Right atrium auricular region (tissue), 2 donors: Measurements from ENCODE around the gene HOXB4. TPM values are rescaled to one million over a fixed set of nuclear protein-coding genes. Genes with fewer than 3 reads are reported as not detected.
A peak's percentile ranks its signal among the peaks of the same experiment; 100 is the strongest.

Source experiments
- DNase-seq: peaks from one replicate; pipeline ENCODE4 v3.0.0-alpha.2; 2019; ENCODE audit warnings: low spot score
- H3K27ac ChIP-seq, 2 donors: fragments of 200-600 bp; sonication (generic); 1 replicate in 1 of 2; 2 replicates in 1 of 2; pipeline ENCODE4 v1.5.1; 2016 to 2019
- H3K27me3 ChIP-seq, 2 donors: fragments of 200-600 bp; sonication (generic); one replicate each; pipeline versions ENCODE4 v1.5.1 to v1.6.0; 2017 to 2019
- H3K36me3 ChIP-seq: fragments of 200-600 bp; sonication (generic); one replicate; pipeline ENCODE4 v1.5.1; 2016
- H3K4me1 ChIP-seq, 2 donors: fragments of 200-600 bp; sonication (generic); one replicate each; pipeline versions ENCODE4 v1.5.1 to v1.6.0; 2017 to 2019
- H3K4me3 ChIP-seq, 2 donors: fragments of 200-600 bp; sonication (generic); 1 replicate in 1 of 2; 2 replicates in 1 of 2; pipeline ENCODE4 v1.5.1; 2017 to 2019; ENCODE audit warnings: mild to moderate bottlenecking in 1 of 2, moderate library complexity in 1 of 2
- H3K9me3 ChIP-seq, 2 donors: fragments of 200-600 bp; sonication (generic); one replicate each; pipeline ENCODE4 v1.5.1; 2019
- CTCF ChIP-seq, 2 donors: fragments of 200-600 bp; sonication (generic); IDR thresholded peaks; one replicate each; pipeline ENCODE4 v1.5.1; 2019; ENCODE audit warnings: antibody characterized with exemption in 2 of 2
- total RNA-seq, 2 donors: library from RNA; depleted of rRNA; stranded (reverse); fragments of >200 nt; gene quantifications; one replicate each; pipeline ENCODE4 v1.1.0, GENCODE V29; 2016

HOXB4 gene
- total RNA-seq, 2 donors from 2014 or later: 0.52 to 1.0 TPM

GRCh38 chr17:48554412-48555257, 23.5 kb downstream of the HOXB4 start:
- no peak for DNase-seq
- Histone ChIP-seq H3K4me1 (peaks cover 0 to 22% of the 10 kb centered on the region in 2 donors), H3K4me3 (peak overlapping the region; percentile 28 to 47), H3K36me3 (no peaks in the 10 kb centered on the region), H3K9me3 (no peaks in the 10 kb centered on the region), H3K27ac (peak overlapping the region; percentile 13 to 56), H3K27me3 (peaks cover 4 to 7% of the 10 kb centered on the region in 2 donors)
- no peak for TF ChIP-seq CTCF (IDR thresholded peaks at IDR 0.05)

GRCh38 chr17:48553826-48554225, 24.3 kb downstream of the HOXB4 start:
- no peak for DNase-seq
- Histone ChIP-seq H3K9me3 (no peaks in the 10 kb centered on the region), H3K27ac (peak overlapping the region; percentile 9 to 56), H3K36me3 (no peaks in the 10 kb centered on the region), H3K4me3 (no peak overlapping the region), H3K4me1 (peaks cover 0 to 22% of the 10 kb centered on the region in 2 donors), H3K27me3 (peaks cover 4 to 7% of the 10 kb centered on the region in 2 donors)
- TF ChIP-seq CTCF (IDR thresholded peaks at IDR 0.05): no peak

GRCh38 chr17:48553190-48553547, 25.0 kb downstream of the HOXB4 start:
- H3K4me1 ChIP-seq: peaks cover 0 to 22% of the 10 kb centered on the region in 2 donors
- H3K4me3 ChIP-seq: no peak overlapping the region
- DNase-seq: no peak

GRCh38 chr17:48552466-48553189, 25.5 kb downstream of the HOXB4 start:
- Histone ChIP-seq H3K36me3 (no peaks in the 10 kb centered on the region), H3K27me3 (peaks cover 4 to 7% of the 10 kb centered on the region in 2 donors), H3K4me3 (no peak overlapping the region), H3K27ac (peak overlapping the region in 1 of 2 donors; percentile 48), H3K4me1 (peaks cover 0 to 22% of the 10 kb centered on the region in 2 donors), H3K9me3 (no peaks in the 10 kb centered on the region)
- DNase-seq: no peak
- no peak for TF ChIP-seq CTCF (IDR thresholded peaks at IDR 0.05)

More at GRCh38 chr17:48553190-48553547, 25.0 kb downstream of the HOXB4 start:
- TF ChIP-seq CTCF (IDR thresholded peaks at IDR 0.05): no peak
- H3K27me3 ChIP-seq: peaks cover 4 to 7% of the 10 kb centered on the region in 2 donors
- H3K36me3 ChIP-seq: no peaks in the 10 kb centered on the region
- no peaks in the 10 kb centered on the region for H3K9me3 ChIP-seq
- peak overlapping the region in 1 of 2 donors; percentile 48 for H3K27ac ChIP-seq

GRCh38 chr17:48551596-48552465, 26.3 kb downstream of the HOXB4 start:
- H3K36me3 ChIP-seq: no peaks in the 10 kb centered on the region
- H3K4me3 ChIP-seq: no peak overlapping the region
- H3K4me1 ChIP-seq: peaks cover 0 to 14% of the 10 kb centered on the region in 2 donors
- H3K9me3 ChIP-seq: no peaks in the 10 kb centered on the region
- no peak for DNase-seq
- no peak overlapping the region for H3K27ac ChIP-seq
- H3K27me3 ChIP-seq: peaks cover 4 to 7% of the 10 kb centered on the region in 2 donors
- TF ChIP-seq CTCF (IDR thresholded peaks at IDR 0.05): no peak
